IPS-20b (cell line): ENCODE data around the gene NDC1.

Source experiments
- H3K27ac ChIP-seq: one replicate; pipeline ENCODE4 v1.5.1; 2013; ENCODE audit warnings: low read length
- H3K27me3 ChIP-seq: 2 replicates; pipeline ENCODE4 v1.6.1; 2013; ENCODE audit warnings: mild to moderate bottlenecking, low read length, inconsistent platforms; ENCODE audit not compliant: insufficient read depth
- H3K36me3 ChIP-seq: 2 replicates; pipeline ENCODE4 v1.6.1; 2013; ENCODE audit warnings: low read depth, mild to moderate bottlenecking, inconsistent platforms, low read length, moderate library complexity; ENCODE audit not compliant: insufficient read depth
- H3K4me1 ChIP-seq: 2 replicates; pipeline ENCODE4 v1.6.1; 2013; ENCODE audit warnings: mild to moderate bottlenecking, control low read depth, inconsistent platforms, low read length, moderate library complexity; ENCODE audit not compliant: insufficient read depth
- H3K4me3 ChIP-seq: 2 replicates; pipeline ENCODE4 v1.5.1; 2013; ENCODE audit warnings: mild to moderate bottlenecking, low read length, inconsistent platforms
- H3K9ac ChIP-seq: 2 replicates; pipeline ENCODE4 v1.6.1; 2013; ENCODE audit warnings: low read depth, mild to moderate bottlenecking, inconsistent platforms, low read length, moderate library complexity
- H3K9me3 ChIP-seq: 2 replicates; pipeline ENCODE4 v1.6.1; 2013; ENCODE audit warnings: mild to moderate bottlenecking, low read depth, low read length, inconsistent platforms; ENCODE audit not compliant: insufficient read depth

The NDC1 gene

DNA sequence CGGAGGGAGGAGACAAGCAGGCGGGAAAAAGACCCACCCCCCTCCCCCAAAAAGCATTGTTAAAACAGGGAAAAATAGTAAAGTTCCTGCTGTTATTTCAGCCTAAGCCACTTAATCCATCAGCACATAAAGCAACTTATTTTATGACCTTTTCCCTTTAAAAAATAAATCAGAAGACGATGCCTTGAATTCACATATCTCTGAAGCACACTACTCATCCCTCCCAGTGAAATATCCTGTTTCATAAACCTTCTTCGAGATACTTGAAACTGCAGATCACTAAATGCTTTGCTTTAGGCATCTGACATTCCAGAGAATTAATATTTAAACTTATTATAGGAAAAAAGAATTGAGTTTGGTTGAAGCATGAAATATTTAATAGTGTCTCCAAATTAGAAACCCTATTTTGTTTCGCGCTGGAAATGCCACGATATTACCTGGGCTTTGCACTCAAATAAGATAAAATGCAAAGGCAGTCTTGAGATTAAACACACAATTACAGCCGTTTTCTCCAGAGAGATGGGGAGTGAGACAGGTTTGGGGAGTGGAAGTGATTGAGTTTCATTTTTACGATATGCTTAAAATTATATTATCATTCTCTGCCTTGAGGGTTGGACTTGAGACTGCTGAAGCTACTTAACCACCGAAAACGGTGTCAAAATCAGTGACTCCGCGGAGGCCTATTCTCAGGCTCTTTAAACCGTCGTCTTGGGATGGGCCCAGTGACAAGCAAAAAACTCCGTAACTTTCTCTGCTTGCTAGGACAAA, 108.5 kb downstream of the NDC1 start:
- no peak overlapping the region for H3K4me3 ChIP-seq
- no peak overlapping the region for H3K9ac ChIP-seq
- H3K4me1 ChIP-seq = no peaks in the 10 kb centered on the region
- no peak overlapping the region for H3K27ac ChIP-seq
- no peaks in the 10 kb centered on the region for H3K36me3 ChIP-seq
- H3K9me3 ChIP-seq = no peaks in the 10 kb centered on the region
- peaks cover 20% of the 10 kb centered on the region for H3K27me3 ChIP-seq

DNA sequence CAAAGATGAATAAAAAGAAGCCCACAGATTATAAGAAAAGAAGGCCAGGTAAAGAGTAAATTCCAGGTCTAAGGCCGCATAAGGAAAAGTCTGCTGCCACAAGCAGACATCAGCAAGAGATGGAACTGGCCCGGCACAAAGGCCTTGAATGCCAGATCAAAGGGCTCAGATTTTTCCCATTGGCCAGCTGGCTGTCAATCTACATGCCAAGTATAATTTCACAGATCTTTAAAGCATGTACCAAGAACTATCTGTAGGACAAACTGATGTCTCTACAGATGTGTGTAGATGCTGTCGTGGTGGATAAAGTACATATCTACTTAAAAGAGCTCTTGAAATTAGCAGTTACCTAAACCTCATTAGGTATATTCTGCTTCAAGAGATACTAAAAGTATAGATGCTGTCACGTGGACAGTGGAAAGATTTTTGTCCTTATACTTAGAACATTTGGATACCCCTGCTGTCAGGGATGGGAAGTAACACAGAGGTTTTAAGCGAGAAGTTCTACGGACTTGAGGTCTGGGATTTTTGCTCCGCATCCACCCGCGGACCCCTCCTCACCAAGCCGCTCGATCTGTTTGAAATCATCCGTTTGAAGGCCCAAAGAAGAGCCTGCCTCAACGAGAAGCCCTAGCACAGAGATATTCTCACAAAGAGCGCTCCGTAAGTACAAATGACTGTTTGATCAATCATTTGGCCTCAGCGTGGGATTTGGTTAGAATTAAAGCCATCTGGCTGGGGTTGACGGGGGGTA, 109.2 kb downstream of the NDC1 start:
- no peak overlapping the region for H3K9ac ChIP-seq
- no peaks in the 10 kb centered on the region for H3K36me3 ChIP-seq
- H3K27ac ChIP-seq = no peak overlapping the region
- no peak overlapping the region for H3K4me3 ChIP-seq
- peaks cover 12% of the 10 kb centered on the region; the same call in 1 of the 2 replicates for H3K27me3 ChIP-seq
- H3K4me1 ChIP-seq = no peaks in the 10 kb centered on the region
- no peaks in the 10 kb centered on the region for H3K9me3 ChIP-seq

DNA sequence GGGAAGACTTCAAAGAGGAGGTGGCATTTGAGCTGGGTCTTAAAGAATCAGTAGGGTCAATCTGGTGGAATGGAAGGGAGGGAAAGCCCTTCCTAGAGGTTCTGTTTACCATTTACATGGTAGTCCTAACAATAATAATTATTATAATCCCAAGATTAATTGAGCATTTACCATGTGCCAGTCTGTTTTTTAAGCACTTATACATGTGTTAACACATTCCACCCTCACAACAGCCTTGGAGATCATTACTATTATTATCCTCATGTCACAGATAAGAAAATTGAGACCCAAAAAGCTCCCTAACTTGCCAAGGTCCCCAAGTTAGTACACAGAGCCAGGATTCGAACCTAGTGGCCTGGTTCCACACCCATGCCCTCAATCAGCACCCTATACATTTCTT, 109.9 kb downstream of the NDC1 start:
- Histone ChIP-seq H3K36me3 (no peaks in the 10 kb centered on the region), H3K9ac (no peak overlapping the region), H3K4me3 (no peak overlapping the region), H3K27ac (no peak overlapping the region), H3K27me3 (peaks cover 6% of the 10 kb centered on the region; the same call in 1 of the 2 replicates), H3K9me3 (no peaks in the 10 kb centered on the region), H3K4me1 (no peaks in the 10 kb centered on the region)

GRCh38 chr1:53727461-53728092, 110.5 kb downstream of the NDC1 start:
- Histone ChIP-seq H3K27me3 (peaks cover 6% of the 10 kb centered on the region; the same call in 1 of the 2 replicates), H3K9me3 (no peaks in the 10 kb centered on the region), H3K36me3 (no peaks in the 10 kb centered on the region), H3K4me1 (no peaks in the 10 kb centered on the region), H3K4me3 (no peak overlapping the region), H3K27ac (no peak overlapping the region), H3K9ac (no peak overlapping the region)

DNA sequence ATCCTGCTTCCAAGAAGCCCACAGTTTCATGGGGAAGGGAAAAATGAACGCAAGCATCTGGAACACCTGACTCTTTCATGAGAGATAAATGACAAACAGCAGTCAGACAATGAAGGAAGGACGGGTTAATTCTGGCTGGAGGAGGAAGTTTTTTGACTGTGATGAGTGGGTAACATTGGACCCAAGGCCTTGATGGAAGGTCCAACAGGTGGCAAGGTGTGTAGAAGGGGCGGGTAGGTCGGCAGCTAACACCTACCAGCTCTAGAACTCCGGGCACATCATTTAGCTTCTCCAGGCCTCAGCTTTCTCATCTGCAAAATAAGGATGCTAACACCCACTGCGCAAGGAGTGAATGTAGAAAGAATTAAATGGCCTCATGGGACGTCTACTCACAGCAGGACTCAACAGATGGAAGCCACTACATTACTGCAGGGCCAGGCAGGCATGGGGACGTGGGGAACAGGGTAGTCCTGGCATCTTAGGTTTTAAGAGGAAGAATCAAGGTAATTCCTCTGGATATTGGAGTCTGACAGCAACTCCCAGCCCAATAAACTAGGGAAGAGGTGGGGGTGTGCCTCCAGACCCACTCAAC, 112.0 kb downstream of the NDC1 start:
- Histone ChIP-seq H3K9me3 (no peaks in the 10 kb centered on the region), H3K4me1 (no peaks in the 10 kb centered on the region), H3K9ac (no peak overlapping the region), H3K36me3 (no peaks in the 10 kb centered on the region), H3K27me3 (no peaks in the 10 kb centered on the region), H3K4me3 (no peak overlapping the region), H3K27ac (no peak overlapping the region)

- Histone ChIP-seq H3K4me3 (no peak overlapping the region), H3K4me1 (no peaks in the 10 kb centered on the region), H3K9me3 (no peaks in the 10 kb centered on the region), H3K27ac (no peak overlapping the region), H3K27me3 (no peaks in the 10 kb centered on the region), H3K36me3 (no peaks in the 10 kb centered on the region), H3K9ac (no peak overlapping the region)
Observed at GRCh38 chr1:53725238-53725689, 112.8 kb downstream of the NDC1 start.

- no peak overlapping the region for H3K9ac ChIP-seq
- H3K9me3 ChIP-seq = no peaks in the 10 kb centered on the region
- H3K4me1 ChIP-seq = no peaks in the 10 kb centered on the region
- H3K27ac ChIP-seq = no peak overlapping the region
- no peak overlapping the region for H3K4me3 ChIP-seq
- no peaks in the 10 kb centered on the region for H3K27me3 ChIP-seq
- no peaks in the 10 kb centered on the region for H3K36me3 ChIP-seq
Observed at GRCh38 chr1:53722025-53722424, 116.1 kb downstream of the NDC1 start.

GRCh38 chr1:53721088-53721487, 117.0 kb downstream of the NDC1 start:
- Histone ChIP-seq H3K27ac (no peak overlapping the region), H3K4me1 (no peaks in the 10 kb centered on the region)

DNA sequence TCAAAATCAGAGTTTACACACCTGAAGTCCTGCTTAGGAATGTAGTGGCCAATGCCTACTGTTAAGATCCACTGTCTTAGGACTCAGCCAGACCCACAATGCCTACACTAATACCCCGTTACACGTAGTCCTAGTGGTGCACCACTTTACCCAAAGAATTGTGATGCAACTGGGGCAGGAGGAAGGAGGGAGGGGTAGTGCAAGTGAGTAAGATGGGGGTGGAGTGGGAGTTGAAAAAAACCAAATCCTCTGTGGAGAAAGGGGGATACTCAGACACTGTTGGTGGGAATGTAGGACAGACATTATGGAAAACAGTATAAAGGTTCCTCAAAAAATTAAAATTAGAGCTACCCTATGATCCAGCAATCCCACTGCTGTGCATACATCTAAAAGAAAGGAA, 118.6 kb downstream of the NDC1 start:
- H3K27ac ChIP-seq = no peak overlapping the region
- no peaks in the 10 kb centered on the region for H3K36me3 ChIP-seq
- no peak overlapping the region for H3K9ac ChIP-seq

More at GRCh38 chr1:53721088-53721487, 117.0 kb downstream of the NDC1 start:
- no peaks in the 10 kb centered on the region for H3K36me3 ChIP-seq
- H3K9me3 ChIP-seq = no peaks in the 10 kb centered on the region
- no peak overlapping the region for H3K9ac ChIP-seq
- no peak overlapping the region for H3K4me3 ChIP-seq
- H3K27me3 ChIP-seq = no peaks in the 10 kb centered on the region

GRCh38 chr1:53718443-53718842, 119.7 kb downstream of the NDC1 start:
- Histone ChIP-seq H3K4me1 (no peaks in the 10 kb centered on the region), H3K9me3 (no peaks in the 10 kb centered on the region), H3K27me3 (no peaks in the 10 kb centered on the region), H3K36me3 (no peaks in the 10 kb centered on the region), H3K27ac (no peak overlapping the region), H3K4me3 (no peak overlapping the region), H3K9ac (no peak overlapping the region)

More for the DNA sequence above, 118.6 kb downstream of the NDC1 start:
- Histone ChIP-seq H3K4me1 (no peaks in the 10 kb centered on the region), H3K4me3 (no peak overlapping the region), H3K27me3 (no peaks in the 10 kb centered on the region), H3K9me3 (no peaks in the 10 kb centered on the region)

DNA sequence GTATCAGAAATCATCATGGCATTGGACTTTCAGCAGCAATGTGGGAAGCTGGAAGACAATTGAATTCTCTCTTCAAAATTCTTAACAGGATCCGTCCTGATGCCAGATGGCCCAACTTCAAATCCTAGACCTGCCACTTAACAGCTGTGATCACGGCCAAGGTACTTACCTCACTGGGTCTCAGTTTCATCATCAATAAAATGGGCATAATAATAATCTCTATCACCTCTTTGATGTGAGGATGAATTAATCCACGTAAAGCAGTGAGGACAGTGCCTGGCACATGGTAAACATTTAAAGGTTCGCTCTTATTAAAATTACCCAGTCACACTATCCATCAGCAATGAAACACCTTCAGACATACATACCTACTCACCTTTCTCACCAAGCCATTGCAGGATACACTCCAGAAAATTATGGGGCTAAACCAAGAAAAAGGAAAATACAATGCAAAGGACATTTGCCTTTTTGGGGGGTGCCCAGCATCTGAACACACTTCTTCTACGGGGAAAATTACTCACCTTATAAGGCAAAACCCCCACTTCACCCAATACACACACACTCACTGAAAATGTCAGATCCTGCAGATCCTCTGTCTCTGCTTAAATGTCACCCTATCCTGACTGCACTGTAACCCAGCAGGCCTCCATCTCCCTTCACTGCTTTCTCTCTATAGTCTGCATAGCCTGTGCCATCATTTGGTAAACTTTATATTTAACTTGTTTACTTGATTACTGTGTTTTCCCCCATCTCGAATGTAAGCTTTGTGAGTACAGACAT, 120.9 kb downstream of the NDC1 start:
- H3K27ac ChIP-seq = no peak overlapping the region
- H3K4me3 ChIP-seq = no peak overlapping the region
- no peaks in the 10 kb centered on the region for H3K27me3 ChIP-seq
- H3K9me3 ChIP-seq = no peaks in the 10 kb centered on the region
- H3K36me3 ChIP-seq = no peaks in the 10 kb centered on the region
- no peak overlapping the region for H3K9ac ChIP-seq
- no peaks in the 10 kb centered on the region for H3K4me1 ChIP-seq
